HG02588 (cell line): ENCODE measurements around the gene ASMTL.
A peak's percentile ranks its signal among the peaks of the same experiment; 100 is the strongest.
"Not testable (repeated sequence)": the region's sequence is repeated elsewhere in the genome, so short reads cannot be mapped to it uniquely, and the experiment has no call there.

Experiments used
- ATAC-seq: cut with Tn5 transposase; IDR thresholded peaks from one replicate; pipeline ENCODE4 v1.9.1; 2021; ENCODE audit warnings: mild to moderate bottlenecking, moderate library complexity; ENCODE audit not compliant: unreplicated experiment

Gene ASMTL

DNA sequence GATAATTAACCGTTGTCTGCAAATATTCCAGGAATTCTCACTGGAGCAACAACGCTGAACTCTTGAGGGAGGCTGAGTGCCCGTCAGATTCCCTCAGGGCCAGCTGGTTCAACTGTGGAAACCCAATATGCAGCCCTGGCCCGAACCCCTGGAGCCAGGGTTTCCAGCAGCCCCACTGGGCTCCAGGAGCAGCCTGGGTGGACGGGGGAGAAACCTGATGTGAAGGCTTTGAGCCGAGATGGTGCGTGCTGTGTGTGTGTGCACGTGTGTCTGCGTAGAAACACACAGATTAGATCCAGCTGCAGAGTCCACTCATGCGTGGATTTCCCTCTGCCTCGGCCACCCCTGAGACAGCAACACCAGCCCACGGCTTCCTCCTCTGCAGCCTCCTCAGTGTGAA is 41.4 kb downstream of the ASMTL start:
- ATAC-seq, result no peak

DNA sequence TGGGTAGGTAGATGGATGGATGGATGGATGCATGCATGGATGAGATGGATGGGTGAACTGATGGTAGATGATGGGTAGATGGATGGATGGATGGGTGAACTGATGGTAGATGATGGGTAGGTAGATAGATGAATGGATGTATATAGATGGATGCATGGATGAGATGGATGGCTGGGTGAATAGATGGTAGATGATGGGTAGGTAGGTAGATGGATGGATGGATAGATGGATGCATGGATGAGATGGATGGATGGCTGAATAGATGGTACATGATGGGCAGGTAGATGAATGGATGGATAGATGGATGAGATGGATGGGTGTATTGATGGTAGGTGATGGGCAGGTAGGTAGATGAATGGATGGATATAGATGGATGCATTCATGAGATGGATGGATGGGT is 45.7 kb downstream of the ASMTL start:
- ATAC-seq, result no peak

DNA sequence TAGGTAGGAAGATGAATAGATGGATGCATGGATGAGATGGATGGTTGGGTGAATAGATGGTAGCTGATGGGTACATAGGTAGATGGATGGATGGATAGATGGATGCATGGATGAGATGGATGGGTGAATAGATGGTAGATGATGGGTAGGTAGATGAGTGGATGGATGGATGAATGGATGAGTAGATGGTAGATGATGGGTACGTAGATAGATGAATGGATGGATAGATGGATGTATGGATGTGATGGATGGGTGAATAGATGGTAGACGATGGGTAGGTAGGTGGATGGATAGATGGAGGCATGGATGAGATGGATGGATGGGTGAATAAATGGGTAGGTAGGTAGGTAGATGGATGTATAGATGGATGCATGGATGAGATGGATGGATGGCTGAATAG is 46.9 kb downstream of the ASMTL start:
- not testable (repeated sequence) for ATAC-seq

DNA sequence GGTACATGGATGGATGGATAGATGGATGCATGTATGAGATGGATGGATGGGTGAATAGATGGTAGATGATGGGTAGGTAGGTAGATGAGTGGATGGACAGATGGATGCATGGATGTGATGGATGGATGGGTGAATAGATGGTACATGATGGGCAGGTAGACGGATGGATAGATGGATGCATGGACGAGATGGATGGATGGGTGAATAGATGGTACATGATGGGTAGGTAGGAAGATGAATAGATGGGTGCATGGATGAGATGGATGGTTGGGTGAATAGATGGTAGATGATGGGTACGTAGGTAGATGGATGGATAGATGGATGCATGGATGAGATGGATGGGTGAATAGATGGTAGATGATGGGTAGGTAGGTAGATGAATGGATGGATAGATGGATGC is 48.8 kb downstream of the ASMTL start:
- not testable (repeated sequence) for ATAC-seq

DNA sequence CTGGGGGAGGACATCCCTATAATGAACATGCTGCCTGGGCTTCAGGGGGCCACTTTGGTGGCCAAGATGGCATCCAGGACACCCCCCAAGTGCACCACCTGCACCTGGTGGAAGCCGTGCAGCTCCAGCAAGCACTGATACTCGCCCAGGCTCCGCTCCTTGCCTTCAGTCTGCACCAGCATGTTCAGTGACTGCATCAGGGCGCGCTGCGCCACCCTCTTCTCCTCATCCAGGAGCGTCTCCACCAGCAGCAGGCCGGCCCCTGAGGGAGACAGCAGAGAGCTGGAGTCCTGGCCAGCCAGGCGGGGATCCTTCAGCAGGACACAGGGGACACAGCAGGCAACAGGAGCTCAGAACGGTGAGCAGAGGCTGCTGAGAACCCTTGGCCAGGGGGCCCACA is 49.5 kb downstream of the ASMTL start:
- ATAC-seq, result no peak

DNA sequence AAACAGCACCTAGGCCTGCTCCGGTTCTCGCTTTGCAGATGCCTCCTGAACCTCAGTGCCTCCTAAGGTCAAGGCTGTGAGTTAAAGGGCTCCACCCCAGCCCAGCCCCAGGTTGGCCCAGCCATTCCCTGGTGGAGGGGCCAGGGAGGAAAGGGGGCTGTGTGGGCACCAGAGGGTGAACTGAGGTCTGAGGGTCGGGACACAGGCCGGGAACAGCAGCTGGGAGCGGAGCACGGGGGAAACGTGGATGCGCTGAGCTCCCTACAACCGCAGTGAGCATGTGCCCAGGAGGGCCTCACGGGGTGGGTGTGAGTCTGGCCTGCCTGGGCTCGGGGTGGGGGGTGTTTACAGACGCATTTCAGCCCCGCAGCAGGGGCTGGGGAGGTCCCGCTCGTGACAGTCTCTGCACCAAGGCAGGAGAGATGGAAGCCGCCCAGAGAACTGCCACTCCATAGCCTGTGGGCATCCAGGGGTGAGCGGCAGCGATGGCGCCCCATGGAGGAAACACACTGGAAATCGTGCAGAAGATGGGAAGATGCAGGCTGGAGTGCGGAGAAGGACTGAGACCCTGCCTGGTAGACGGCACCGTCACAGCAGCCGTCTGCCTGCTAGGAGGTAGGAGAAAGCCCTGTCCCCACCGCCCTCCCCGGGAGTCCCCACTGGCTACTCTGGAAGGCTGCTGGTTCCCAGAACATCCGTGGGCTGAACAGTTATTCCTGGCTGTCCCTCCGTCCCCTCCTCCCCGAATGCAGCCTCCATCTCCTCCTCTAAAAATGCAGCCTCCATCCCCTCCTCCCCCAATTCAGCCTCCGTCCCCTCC is 50.9 kb downstream of the ASMTL start:
- no peak for ATAC-seq

DNA sequence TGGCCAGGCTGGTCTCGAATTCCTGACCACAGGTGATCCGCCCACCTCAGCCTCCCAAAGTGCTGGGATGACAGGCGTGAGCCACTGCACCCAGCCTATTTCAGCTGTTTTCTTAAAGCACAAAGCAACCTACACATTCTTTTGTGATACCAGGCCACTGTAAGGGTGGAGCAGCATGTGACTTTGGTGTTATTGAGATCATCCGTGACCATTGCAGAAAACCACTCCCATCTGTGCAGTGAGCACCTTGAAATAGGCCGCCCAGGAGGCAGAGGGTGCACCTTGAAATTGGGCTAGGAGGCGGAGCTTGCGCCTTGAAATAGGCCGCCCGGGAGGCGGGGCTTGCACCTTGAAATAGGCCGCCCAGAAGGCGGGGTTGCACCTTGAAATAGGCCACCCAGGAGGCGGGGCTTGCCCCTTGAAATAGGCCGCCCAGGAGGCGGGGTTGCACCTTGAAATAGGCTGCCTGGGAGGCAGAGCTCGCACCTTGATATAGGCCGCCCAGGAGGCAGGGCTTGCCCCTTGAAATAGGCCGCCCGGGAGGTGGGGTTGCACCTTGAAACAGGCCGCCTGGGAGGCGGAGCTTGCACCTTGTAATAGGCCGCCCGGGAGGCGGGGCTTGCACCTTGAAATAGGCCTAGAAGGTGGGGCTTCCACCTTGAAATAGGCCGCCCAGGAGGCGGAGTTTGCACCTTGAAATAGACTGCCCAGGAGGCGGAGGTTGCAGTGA is 51.8 kb downstream of the ASMTL start:
- ATAC-seq, result no peak

DNA sequence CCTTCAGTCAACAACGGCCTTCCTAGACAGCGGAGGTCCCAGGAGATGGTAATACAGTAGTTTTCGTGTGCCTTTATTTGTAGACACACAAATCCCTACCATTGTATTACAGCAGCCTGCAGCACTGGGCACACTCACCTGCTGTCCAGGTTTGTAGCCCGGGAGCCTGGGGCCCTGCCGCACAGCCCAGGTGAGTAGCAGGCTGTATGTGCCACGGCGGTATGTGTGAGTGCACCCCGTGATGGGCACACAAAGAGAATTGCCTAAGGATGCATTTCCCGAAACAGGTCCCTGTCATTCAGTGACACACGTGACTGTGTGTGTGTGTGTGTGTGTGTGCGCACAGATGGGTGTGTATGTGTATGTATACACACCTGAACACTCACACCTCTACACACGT is 52.7 kb downstream of the ASMTL start:
- no peak for ATAC-seq

DNA sequence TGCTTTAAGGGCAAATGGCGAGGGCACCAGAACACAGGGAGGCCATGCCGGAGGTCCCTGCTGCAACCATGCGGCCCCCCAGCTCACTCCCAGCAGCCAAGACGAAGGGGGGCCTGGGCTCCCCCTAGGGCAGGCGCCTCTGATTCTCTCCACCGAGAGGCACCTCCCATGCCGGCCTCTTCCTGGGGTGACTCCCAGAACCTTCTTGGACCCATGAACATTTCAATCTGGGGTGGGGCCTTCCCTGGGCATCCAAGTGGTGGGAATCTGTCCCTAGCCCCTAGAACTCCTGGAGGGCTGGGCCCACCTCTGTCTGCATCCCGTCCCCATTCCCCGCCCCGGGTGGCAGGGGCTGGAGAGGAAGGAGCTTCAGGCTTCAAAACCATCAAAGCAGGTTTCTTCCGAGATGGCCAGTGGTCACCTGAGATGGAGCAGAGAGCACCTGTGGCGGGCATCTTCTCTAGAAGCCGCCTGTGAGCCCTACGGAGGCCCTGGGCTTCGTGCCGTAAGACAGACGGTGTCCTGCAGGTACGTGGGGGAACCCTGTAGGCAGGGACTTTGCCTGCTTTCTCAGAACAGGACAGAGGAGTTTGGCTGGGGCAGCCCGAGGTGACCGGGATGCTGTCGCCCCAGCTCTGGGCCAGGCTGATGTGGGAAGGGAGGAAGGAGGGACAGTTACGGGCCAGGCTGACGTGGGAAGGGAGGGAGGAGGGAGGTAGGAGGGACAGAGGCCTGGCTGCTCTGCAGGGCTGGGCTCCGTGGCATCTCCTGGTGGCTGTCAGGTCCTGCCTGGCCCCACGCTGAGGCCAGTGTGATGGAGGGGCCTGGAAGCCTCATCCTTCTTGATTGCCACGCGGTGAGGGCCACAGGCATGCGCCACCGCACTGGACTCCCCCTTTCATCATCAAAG is 54.0 kb downstream of the ASMTL start:
- no peak for ATAC-seq

DNA sequence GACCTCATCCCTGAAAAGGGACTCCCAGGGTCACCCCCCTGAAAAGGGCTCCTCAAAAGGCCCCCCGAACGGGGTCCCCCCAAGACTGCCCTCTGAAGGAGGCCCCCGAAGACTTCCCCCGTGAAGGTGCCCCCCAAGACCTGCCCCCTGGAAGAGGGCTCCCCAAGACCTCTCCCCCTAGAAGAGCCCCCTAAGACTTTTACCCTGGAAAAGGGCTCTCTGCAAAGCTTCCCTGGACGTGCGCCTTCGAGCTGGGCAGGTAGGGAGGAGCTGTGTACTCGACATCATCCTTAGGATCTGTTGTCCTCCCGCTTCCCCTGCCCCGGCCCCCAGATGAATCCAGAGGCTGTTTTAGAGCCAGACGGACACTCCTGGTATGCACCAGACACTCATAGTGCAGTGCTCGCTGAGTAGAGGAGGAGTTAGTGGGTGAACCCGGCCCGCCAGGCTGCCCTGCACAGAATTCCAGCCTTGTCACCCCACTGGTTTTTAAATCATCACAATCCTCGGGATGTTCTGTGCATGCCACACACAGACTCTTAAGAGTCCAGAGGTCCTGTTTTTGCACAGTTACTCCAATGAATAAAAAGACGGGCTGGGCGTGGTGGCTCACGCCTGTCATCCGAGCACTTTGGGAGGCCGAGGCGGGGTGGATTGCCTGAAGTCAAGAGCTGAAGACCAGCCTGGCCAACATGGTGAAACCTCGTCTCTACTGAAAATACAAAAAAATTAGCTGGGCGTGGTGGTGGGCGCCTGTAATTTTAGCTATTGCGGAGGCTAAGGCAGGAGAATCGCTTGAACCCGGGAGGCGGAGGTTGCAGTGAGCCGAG is 55.1 kb downstream of the ASMTL start:
- ATAC-seq, result no peak

DNA sequence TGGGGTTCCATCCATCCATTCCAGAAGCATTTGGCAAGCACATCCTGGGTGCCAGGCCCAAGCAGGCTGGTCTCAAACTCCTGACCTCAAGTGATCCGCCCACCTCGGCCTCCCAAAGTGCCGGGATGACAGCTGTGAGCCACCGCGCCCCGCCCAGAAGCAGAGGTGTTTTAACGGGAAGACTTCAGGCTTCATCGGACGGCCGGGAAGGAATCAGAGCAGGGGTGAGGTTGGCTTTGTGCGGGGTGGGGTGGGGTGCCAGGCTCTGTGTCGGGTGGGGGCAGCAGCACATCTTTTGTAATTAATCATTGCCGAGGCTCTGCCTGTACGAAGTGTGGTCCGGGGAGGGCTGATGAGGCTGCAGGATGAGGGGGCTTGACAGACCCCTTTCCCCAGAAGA is 55.7 kb downstream of the ASMTL start:
- no peak for ATAC-seq

DNA sequence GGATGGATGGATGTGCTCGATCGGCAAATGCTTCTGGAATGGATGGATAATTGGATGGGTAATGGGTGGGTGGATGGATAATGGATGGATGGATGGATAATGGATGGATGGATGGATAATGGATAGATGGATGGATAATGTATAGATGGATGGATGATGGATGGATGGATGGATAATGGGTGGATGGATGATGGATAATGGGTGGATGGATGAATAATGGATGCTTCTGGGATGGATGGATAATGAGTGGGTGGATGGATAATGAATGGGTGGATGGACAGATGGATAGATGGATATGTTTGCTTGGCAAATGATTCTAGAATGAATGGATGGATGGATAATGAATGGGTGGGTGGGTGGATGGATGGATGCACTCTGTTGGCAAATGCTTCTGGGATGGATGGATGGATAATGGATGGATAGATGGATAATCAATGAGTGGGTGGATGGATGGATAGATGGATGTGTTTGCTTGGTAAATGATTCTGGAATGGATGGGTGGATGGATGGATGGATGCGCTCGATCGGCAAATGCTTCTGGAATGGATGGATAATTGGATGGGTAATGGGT is 57.0 kb downstream of the ASMTL start:
- no peak for ATAC-seq

DNA sequence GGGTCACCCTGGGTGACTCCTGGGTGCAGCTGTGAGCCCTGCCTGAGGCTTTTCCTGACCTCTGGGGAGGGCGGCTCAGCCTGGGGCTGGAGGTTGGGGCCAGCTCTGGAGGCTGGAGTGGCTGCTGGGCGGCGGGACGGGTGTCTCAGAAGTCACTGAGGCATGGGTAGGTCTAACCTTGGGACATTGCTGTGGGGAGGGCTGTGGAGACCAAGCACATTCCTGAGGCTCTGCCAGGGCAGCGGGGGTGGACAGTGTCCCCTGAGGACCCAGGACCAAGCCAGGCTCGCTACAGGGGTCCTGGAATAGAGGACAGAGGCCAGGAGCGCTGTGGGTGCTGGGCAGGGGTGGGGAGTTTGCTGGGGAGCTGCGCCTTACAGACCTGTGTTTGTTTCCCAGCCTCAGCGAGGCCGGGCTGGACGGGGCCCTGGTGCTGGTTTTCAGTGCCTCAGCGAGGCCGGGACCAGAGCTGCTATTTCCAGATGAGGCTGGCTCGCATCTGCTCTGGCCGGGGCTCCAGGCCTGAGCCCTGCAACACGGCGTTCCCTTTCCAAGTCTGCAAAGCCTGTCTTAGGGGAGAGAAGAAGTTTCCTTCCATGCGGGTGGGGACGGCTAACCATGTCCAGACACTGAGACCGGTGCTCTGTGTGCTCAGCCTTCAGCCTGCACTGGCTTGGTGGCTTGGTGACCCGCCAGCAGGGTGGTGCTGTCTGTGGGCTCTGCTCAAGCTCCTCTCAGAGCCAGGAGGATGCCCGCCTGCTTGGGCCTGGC is 57.8 kb downstream of the ASMTL start:
- no peak for ATAC-seq

DNA sequence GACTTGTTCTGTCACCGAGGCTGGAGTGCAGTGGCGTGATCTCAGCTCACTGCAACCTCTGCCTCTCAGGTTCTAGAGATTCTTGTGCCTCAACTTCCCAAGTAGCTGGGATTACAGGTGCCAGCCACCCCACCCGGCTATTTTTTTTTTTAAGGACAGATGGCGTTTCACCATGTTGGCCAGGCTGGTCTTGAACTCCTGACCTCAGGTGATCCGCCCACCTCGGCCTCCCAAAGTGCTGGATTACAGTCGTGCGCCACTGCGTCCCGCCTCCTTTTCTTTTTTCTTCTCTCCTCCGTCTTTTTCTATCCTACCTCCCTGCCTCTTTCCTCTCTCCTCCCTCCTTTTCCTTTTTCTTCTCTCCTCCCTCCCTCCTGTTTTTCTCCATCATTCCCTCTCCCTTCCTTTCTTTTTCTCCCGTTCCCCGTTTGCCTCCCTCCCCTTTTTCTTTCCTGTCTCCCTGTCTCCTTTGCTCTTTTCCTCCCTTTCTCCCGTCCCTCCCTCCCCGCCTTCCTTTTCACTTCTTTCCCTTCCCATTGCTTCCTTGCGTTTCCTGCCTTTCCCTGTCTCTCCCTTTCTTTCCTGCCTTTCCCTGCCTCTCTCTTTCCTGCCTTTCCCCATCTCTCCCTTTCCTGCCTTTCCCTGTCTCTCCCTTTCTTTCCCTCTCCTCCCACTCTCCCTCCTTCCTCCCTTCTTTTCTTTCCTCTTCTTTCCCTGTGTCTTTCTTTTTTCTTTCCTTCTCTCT is 58.7 kb downstream of the ASMTL start:
- ATAC-seq, result no peak

DNA sequence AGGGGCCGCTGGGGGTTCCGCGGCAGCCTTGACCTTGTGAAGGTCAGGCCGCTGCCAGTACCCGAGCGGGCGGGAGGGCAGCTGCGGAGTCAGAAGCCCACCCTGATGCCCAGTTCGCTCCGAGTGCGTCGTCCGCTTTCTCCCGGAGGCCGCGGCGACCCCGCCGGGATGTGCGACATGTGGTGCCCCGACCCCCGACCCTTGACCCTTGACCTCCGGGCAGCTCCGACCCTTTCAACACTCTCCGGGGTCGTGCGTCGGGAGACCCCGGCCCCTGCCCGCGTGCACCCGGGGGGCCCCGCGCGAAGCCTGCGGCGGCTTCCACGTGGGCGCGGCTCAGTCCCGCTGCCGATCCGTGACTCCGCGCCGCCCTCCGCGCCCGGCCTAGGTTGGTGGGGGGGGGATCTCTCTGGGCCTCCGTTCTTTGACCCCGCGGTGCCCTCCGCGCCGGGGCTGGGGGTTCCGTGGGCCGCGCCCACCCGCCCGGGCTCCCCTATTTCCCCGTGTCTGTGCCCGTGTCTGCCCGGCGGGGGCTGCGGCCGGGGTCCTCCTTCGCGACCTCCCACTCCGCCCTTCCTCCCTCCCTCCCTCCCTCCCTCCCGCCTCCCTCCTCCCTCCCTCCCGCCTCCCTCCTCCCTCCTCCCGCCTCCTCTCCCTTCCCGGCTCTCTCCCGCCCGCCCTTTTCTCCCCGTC is 60.2 kb downstream of the ASMTL start:
- peak; percentile 22 for ATAC-seq

DNA sequence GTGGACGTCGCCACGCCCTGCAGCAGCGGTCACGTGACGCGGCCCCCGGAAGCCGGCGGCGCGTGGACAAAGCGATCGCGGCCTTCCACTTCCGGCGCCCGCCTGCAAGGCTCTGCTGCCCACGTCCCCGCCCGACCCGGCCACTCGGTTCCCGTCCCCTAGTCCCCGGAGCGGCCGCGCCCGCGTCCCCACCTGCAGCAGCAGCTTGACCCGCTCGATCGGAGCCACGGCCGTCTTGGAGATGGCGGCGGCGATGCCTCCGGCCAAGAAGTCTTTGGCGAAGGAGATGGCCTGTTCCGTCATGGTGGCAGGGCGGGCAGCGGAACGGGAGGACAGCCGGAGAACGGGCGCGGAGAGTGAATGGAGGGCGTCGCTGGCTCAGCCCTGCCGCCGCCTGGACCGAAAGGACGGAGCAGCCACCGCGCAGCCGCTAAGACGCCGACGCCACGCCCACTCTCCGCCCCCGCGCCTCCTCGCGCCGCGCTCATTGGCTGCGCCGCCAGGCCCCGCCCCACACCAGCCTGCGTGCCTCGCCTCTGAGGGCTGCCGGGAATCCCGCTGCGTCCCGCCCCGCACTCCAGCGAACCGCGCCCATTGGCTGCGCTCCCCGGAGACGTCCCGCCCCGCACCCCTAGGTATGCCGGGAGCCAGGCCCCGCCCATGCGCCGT is 60.9 kb downstream of the ASMTL start, which contains the start of gene SLC25A6:
SLC25A6 (minus strand) TSS at position 407 of the 669 bp plus-strand sequence; CDS start at position 303, 104 bp downstream.
- ATAC-seq, result peak; percentile 90

DNA sequence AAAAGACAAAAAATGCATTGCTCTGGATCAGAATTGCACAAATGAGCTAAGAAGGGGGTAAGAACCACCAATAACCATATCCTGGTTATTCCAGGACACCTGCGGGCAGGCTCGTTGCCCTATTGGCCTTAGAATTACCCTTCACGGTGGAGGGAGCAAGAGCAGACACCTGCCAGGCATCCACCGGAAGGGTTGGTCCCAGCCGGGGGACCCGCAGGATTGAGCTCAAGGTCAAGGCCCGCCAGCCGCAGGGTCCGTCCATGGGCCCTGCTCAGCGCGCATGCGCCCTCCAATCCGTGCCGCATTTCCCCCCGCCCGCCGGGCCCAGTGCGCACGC is 61.4 kb downstream of the ASMTL start:
- peak; percentile 40 for ATAC-seq
